Astrocyte (in vitro differentiated cells and primary cell): ENCODE data around the gene FRMD5. TPM values are rescaled to one million over a fixed set of nuclear protein-coding genes. Genes with fewer than 3 reads are reported as not detected.
A peak's percentile ranks its signal among the peaks of the same experiment; 100 is the strongest.

Experiments used
- DNase-seq: peaks from one replicate; pipeline ENCODE4 v3.0.0-alpha.2; 2010; ENCODE audit warnings: low read depth
- FAIRE-seq: peaks from 2 replicates; lab custom pipeline; 2011; peaks lifted over from hg19 to GRCh38; lab: Jason Lieb, UNC
- H2AFZ ChIP-seq: 2 replicates; pipeline ENCODE4 v1.6.0; 2012; ENCODE audit warnings: low read depth, low read length, inconsistent platforms
- H3K27ac ChIP-seq: 2 replicates; pipeline ENCODE4 v1.5.1; 2011; ENCODE audit warnings: low read depth, low read length, inconsistent platforms
- H3K27me3 ChIP-seq: 2 replicates; pipeline ENCODE4 v1.6.0; 2011; ENCODE audit warnings: low read length, inconsistent platforms; ENCODE audit not compliant: insufficient read depth
- H3K36me3 ChIP-seq: 2 replicates; pipeline ENCODE4 v1.5.1; 2011; ENCODE audit warnings: low read length, inconsistent platforms; ENCODE audit not compliant: insufficient read depth
- H3K4me1 ChIP-seq: 2 replicates; pipeline ENCODE4 v1.5.1; 2011; ENCODE audit warnings: low read length, inconsistent platforms; ENCODE audit not compliant: insufficient read depth
- H3K4me2 ChIP-seq: 2 replicates; pipeline ENCODE4 v1.6.0; 2012; ENCODE audit warnings: low read length, inconsistent platforms
- H3K4me3 ChIP-seq: 2 replicates; pipeline ENCODE4 v1.5.1; 2011; ENCODE audit warnings: low read depth, mild to moderate bottlenecking, low read length, inconsistent platforms; ENCODE audit not compliant: insufficient read depth
- H3K79me2 ChIP-seq: 2 replicates; pipeline ENCODE4 v1.6.0; 2012; ENCODE audit warnings: mild to moderate bottlenecking, low read length, inconsistent platforms; ENCODE audit not compliant: insufficient read depth
- H3K9ac ChIP-seq: 2 replicates; pipeline ENCODE4 v1.6.0; 2012; ENCODE audit warnings: mild to moderate bottlenecking, low read length, inconsistent platforms
- H3K9me3 ChIP-seq: 2 replicates; pipeline ENCODE4 v1.5.1; 2012; ENCODE audit warnings: low read depth, mild to moderate bottlenecking, low read length, inconsistent platforms; ENCODE audit not compliant: insufficient read depth
- H4K20me1 ChIP-seq: 2 replicates; pipeline ENCODE4 v1.6.0; 2012; ENCODE audit warnings: low read length, inconsistent platforms; ENCODE audit not compliant: insufficient read depth
- H3K27ac Mint-ChIP-seq: one replicate; pipeline ENCODE4 v1.8.0; 2021; ENCODE audit warnings: mild to moderate bottlenecking, mixed read lengths; ENCODE audit not compliant: unreplicated experiment
- H3K27me3 Mint-ChIP-seq: one replicate; pipeline ENCODE4 v1.8.0; 2021; ENCODE audit warnings: low read depth, mixed read lengths; ENCODE audit not compliant: unreplicated experiment
- H3K36me3 Mint-ChIP-seq: one replicate; pipeline ENCODE4 v1.8.0; 2021; ENCODE audit warnings: low read depth, mixed read lengths; ENCODE audit not compliant: unreplicated experiment
- H3K4me1 Mint-ChIP-seq: one replicate; pipeline ENCODE4 v1.8.0; 2021; ENCODE audit warnings: low read depth, mixed read lengths; ENCODE audit not compliant: unreplicated experiment
- H3K4me3 Mint-ChIP-seq: one replicate; pipeline ENCODE4 v1.8.0; 2021; ENCODE audit warnings: mild to moderate bottlenecking, moderate library complexity, mixed read lengths; ENCODE audit not compliant: unreplicated experiment
- H3K9me3 Mint-ChIP-seq: one replicate; pipeline ENCODE4 v1.8.0; 2021; ENCODE audit warnings: mild to moderate bottlenecking, mixed read lengths; ENCODE audit not compliant: unreplicated experiment
- CTCF ChIP-seq: IDR thresholded peaks from 2 replicates; pipeline ENCODE4 v1.5.1; 2011; ENCODE audit warnings: low read depth, mild to moderate bottlenecking, inconsistent platforms, low read length, moderate library complexity; ENCODE audit not compliant: insufficient read depth
- EZH2 ChIP-seq: IDR thresholded peaks from 2 replicates; pipeline ENCODE4 v1.6.1; 2012; ENCODE audit warnings: mild to moderate bottlenecking, low read length, inconsistent platforms; ENCODE audit not compliant: insufficient read depth
- total RNA-seq: library from RNA; stranded (reverse); gene quantifications from 2 replicates; pipeline ENCODE4 v1.2.1, GENCODE V29; 2021

FRMD5 gene
- total RNA-seq, 1 donor from 2014 or later, result 19.6 TPM

DNA sequence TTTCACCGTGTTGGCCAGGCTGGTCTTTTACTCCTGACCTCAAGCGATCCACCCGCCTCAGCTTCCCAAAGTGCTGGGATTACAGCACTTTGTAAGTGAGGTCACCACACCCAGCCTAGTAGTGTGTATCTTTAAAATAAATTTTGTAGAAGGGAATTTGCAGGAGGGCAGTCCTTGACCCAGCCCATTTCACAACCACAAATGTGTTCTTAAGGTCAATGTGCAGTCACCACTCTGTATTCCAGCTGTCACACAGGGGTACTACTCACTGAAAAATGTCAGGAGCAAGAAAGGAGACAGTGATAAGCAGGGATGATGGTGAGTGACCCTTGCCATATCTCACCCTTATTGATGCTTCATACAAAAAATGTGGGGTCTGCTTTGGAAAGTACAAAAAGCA lies 98.5 kb downstream of the FRMD5 start:
- Histone ChIP-seq H3K4me1 (peaks cover 36% of the 10 kb centered on the region), H3K9me3 (no peaks in the 10 kb centered on the region), H4K20me1 (peaks cover 4% of the 10 kb centered on the region), H3K27ac (no peak overlapping the region), H3K79me2 (peaks cover 69% of the 10 kb centered on the region), H3K9ac (no peak overlapping the region), H3K4me2 (no peak overlapping the region), H3K27me3 (no peaks in the 10 kb centered on the region), H3K4me3 (no peak overlapping the region), H3K36me3 (no peaks in the 10 kb centered on the region), H2AFZ (no peak overlapping the region)
- no peak overlapping the region for H3K27ac Mint-ChIP-seq
- H3K36me3 Mint-ChIP-seq, result peaks cover 8% of the 10 kb centered on the region
- no peaks in the 10 kb centered on the region for H3K9me3 Mint-ChIP-seq
- no peak overlapping the region for H3K4me3 Mint-ChIP-seq
- DNase-seq, result no peak
- no peak for FAIRE-seq
- peaks cover 36% of the 10 kb centered on the region for H3K4me1 Mint-ChIP-seq
- H3K27me3 Mint-ChIP-seq, result no peaks in the 10 kb centered on the region
- no peak for TF ChIP-seq EZH2
- TF ChIP-seq CTCF, result no peak

DNA sequence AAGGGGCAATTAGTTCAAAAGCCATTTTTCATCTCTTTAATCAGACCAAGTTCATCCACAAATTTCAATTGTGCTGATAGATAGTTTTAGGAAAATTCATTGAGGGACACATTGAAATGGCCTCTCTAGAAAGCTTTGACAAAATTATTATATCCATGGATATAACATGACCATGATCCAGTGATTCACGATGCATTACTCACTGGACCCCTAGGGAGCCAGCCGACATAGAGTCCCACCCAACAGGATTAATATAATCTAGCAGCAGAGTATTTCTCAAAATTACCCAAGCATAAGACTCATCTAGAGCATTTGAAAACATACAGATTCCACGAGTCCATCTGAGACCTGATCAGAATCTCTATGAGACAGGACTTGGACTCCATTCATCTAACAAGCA lies 100.3 kb downstream of the FRMD5 start:
- peaks cover 24% of the 10 kb centered on the region for H3K4me1 Mint-ChIP-seq

More for the DNA sequence above, 100.3 kb downstream of the FRMD5 start:
- Mint-ChIP-seq H3K36me3 (peaks cover 8% of the 10 kb centered on the region), H3K27me3 (no peaks in the 10 kb centered on the region), H3K9me3 (no peaks in the 10 kb centered on the region), H3K27ac (peak overlapping the region; percentile 18), H3K4me3 (no peak overlapping the region)
- Histone ChIP-seq H3K27ac (peak overlapping the region; percentile 34), H4K20me1 (peaks cover 4% of the 10 kb centered on the region), H3K4me2 (peak overlapping the region; percentile 26), H3K9me3 (no peaks in the 10 kb centered on the region), H3K9ac (no peak overlapping the region), H3K36me3 (no peaks in the 10 kb centered on the region), H3K4me1 (peaks cover 29% of the 10 kb centered on the region), H3K4me3 (no peak overlapping the region), H3K27me3 (no peaks in the 10 kb centered on the region), H3K79me2 (peaks cover 71% of the 10 kb centered on the region), H2AFZ (no peak overlapping the region)
- FAIRE-seq, result no peak
- no peak for DNase-seq
- TF ChIP-seq CTCF (no peak), EZH2 (no peak)
